ENCODE measurements around the gene RAP1GAP. TPM values are rescaled to one million over a fixed set of nuclear protein-coding genes. Genes with fewer than 3 reads are reported as not detected.
A peak's percentile ranks its signal among the peaks of the same experiment; 100 is the strongest.

The RAP1GAP gene
- total and polyA plus RNA-seq, 2 of the 13 experiments (the other 11 are each of a cell fraction or from before 2014, with no cell fraction given), result 11.9 to 37.5 TPM

DNA sequence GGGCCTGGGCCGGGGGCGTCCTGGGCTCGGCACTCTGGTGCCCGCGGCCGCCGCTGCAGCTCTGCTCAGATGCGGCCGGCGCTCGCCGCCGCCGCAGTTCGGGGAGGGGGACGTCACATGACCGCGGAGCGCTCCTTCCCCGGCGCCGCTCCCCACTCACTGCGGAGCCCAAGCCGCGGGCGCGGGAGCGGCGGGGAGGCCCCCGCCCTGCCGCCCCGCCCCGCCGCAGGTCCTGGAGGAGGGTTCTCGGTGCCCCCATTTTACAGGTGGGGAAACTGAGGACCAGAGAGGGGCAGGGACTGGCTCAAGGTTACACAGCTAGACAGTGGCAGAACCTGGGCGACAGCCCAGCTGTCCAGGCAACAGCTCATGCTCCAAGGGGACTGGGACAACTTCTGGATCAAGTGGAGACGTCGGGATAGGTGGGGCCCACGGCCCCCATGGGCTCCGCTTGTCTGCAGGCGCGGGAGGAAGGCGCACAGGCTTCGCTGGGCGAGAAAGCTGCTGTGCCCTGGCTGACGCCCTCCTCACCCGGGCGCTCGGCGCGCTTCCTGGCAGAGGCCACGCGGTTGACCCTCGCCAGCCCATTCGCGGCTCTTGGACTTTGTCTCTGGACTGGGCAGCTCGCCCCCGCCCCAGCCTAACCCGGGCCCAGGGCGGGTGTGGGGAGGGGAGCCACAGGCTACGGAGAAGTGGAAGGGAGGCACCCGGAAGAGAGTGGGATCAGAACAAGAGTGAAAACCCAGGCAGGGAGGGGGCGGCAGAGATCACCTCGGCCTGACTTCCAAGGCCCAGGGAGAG lies at the start of gene RAP1GAP (continued):
- TF ChIP-seq, protein P1, sequence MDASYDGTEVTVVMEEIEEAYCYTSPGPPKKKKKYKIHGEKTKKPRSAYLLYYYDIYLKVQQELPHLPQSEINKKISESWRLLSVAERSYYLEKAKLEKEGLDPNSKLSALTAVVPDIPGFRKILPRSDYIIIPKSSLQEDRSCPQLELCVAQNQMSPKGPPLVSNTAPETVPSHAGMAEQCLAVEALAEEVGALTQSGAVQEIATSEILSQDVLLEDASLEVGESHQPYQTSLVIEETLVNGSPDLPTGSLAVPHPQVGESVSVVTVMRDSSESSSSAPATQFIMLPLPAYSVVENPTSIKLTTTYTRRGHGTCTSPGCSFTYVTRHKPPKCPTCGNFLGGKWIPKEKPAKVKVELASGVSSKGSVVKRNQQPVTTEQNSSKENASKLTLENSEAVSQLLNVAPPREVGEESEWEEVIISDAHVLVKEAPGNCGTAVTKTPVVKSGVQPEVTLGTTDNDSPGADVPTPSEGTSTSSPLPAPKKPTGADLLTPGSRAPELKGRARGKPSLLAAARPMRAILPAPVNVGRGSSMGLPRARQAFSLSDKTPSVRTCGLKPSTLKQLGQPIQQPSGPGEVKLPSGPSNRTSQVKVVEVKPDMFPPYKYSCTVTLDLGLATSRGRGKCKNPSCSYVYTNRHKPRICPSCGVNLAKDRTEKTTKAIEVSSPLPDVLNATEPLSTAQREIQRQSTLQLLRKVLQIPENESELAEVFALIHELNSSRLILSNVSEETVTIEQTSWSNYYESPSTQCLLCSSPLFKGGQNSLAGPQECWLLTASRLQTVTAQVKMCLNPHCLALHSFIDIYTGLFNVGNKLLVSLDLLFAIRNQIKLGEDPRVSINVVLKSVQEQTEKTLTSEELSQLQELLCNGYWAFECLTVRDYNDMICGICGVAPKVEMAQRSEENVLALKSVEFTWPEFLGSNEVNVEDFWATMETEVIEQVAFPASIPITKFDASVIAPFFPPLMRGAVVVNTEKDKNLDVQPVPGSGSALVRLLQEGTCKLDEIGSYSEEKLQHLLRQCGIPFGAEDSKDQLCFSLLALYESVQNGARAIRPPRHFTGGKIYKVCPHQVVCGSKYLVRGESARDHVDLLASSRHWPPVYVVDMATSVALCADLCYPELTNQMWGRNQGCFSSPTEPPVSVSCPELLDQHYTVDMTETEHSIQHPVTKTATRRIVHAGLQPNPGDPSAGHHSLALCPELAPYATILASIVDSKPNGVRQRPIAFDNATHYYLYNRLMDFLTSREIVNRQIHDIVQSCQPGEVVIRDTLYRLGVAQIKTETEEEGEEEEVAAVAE (CRISPR knock-in tag; IDR thresholded peaks at IDR 0.05; ENCODE audit: borderline replicate concordance), result no peak
- TF ChIP-seq MTA3 (CRISPR knock-in tag; IDR thresholded peaks at IDR 0.05) (no peak), SMAD3 (CRISPR knock-in tag; IDR thresholded peaks at IDR 0.05) (peak; percentile 65; the same call in 1 of the 2 replicates), PHF8 (CRISPR knock-in tag; IDR thresholded peaks at IDR 0.05) (peak; percentile 54), SMYD3 (CRISPR knock-in tag; IDR thresholded peaks at IDR 0.05) (peak; percentile 82; the same call in 1 of the 2 replicates), SIN3A (IDR thresholded peaks at IDR 0.05; ENCODE audit: borderline replicate concordance, low read depth, low read length) (peak; percentile 44; the same call in 1 of the 2 replicates), ZNF343 (CRISPR knock-in tag; IDR thresholded peaks at IDR 0.05) (peak; percentile 57; the same call in 1 of the 2 replicates), RBM22 (optimal IDR thresholded peaks at IDR 0.05; ENCODE audit: low read length) (peak; percentile 46), SAP130 (CRISPR knock-in tag; IDR thresholded peaks at IDR 0.05; ENCODE audit: low read depth) (peak; percentile 91), ZNF614 (CRISPR knock-in tag; IDR thresholded peaks at IDR 0.05; ENCODE audit: borderline replicate concordance) (peak; percentile 75; the same call in 1 of the 2 replicates), KAT8 (CRISPR knock-in tag; IDR thresholded peaks at IDR 0.05) (peak; percentile 84), KLF9 (CRISPR knock-in tag; IDR thresholded peaks at IDR 0.05; ENCODE audit: low read depth) (no peak; the same call in 1 of the 2 replicates), POLR2G (IDR thresholded peaks at IDR 0.05; ENCODE audit: low read depth, low read length) (peak; percentile 98), MIER2 (CRISPR knock-in tag; IDR thresholded peaks at IDR 0.05) (peak; percentile 70), HMG20A (CRISPR knock-in tag; IDR thresholded peaks at IDR 0.05; ENCODE audit: borderline replicate concordance) (no peak; the same call in 1 of the 2 replicates), MTF2 (CRISPR knock-in tag; IDR thresholded peaks at IDR 0.05; ENCODE audit: borderline replicate concordance) (0 out of 2 replicates have a peak, but pooled peaks have one; percentile 78), SNAPC2 (CRISPR knock-in tag; IDR thresholded peaks at IDR 0.05) (peak; percentile 92)
- TF ChIP-seq, protein P2, sequence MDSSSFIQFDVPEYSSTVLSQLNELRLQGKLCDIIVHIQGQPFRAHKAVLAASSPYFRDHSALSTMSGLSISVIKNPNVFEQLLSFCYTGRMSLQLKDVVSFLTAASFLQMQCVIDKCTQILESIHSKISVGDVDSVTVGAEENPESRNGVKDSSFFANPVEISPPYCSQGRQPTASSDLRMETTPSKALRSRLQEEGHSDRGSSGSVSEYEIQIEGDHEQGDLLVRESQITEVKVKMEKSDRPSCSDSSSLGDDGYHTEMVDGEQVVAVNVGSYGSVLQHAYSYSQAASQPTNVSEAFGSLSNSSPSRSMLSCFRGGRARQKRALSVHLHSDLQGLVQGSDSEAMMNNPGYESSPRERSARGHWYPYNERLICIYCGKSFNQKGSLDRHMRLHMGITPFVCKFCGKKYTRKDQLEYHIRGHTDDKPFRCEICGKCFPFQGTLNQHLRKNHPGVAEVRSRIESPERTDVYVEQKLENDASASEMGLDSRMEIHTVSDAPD (CRISPR knock-in tag; IDR thresholded peaks at IDR 0.05), result peak; percentile 93
- TF ChIP-seq, protein P3, sequence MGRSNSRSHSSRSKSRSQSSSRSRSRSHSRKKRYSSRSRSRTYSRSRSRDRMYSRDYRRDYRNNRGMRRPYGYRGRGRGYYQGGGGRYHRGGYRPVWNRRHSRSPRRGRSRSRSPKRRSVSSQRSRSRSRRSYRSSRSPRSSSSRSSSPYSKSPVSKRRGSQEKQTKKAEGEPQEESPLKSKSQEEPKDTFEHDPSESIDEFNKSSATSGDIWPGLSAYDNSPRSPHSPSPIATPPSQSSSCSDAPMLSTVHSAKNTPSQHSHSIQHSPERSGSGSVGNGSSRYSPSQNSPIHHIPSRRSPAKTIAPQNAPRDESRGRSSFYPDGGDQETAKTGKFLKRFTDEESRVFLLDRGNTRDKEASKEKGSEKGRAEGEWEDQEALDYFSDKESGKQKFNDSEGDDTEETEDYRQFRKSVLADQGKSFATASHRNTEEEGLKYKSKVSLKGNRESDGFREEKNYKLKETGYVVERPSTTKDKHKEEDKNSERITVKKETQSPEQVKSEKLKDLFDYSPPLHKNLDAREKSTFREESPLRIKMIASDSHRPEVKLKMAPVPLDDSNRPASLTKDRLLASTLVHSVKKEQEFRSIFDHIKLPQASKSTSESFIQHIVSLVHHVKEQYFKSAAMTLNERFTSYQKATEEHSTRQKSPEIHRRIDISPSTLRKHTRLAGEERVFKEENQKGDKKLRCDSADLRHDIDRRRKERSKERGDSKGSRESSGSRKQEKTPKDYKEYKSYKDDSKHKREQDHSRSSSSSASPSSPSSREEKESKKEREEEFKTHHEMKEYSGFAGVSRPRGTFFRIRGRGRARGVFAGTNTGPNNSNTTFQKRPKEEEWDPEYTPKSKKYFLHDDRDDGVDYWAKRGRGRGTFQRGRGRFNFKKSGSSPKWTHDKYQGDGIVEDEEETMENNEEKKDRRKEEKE (IDR thresholded peaks at IDR 0.05), result no peak
- TF ChIP-seq, protein P4, sequence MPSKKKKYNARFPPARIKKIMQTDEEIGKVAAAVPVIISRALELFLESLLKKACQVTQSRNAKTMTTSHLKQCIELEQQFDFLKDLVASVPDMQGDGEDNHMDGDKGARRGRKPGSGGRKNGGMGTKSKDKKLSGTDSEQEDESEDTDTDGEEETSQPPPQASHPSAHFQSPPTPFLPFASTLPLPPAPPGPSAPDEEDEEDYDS (CRISPR knock-in tag; IDR thresholded peaks at IDR 0.05), result peak; percentile 74
- TF ChIP-seq, protein P5, sequence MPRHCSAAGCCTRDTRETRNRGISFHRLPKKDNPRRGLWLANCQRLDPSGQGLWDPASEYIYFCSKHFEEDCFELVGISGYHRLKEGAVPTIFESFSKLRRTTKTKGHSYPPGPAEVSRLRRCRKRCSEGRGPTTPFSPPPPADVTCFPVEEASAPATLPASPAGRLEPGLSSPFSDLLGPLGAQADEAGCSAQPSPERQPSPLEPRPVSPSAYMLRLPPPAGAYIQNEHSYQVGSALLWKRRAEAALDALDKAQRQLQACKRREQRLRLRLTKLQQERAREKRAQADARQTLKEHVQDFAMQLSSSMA (CRISPR knock-in tag; IDR thresholded peaks at IDR 0.05), result no peak

Measured in HepG2 (cell line).